COLO829 (cell line): ENCODE data around the gene CHST8.
"Not testable (repeated sequence)": the region's sequence is repeated elsewhere in the genome, so short reads cannot be mapped to it uniquely, and the experiment has no call there.

Source experiments
- DNase-seq: peaks from one replicate; pipeline ENCODE4 v3.0.0; 2012; ENCODE audit warnings: low spot score

CHST8 gene

GRCh38 chr19:33641956-33642498 lies 20.3 kb downstream of the CHST8 start:
- DNase-seq = no peak

- DNase-seq = no peak
These were observed 22.6 kb downstream of the CHST8 start for GRCh38 chr19:33644284-33644836.

- DNase-seq = no peak
These were observed 24.6 kb downstream of the CHST8 start for GRCh38 chr19:33646306-33646705.

GRCh38 chr19:33647146-33647545 lies 25.4 kb downstream of the CHST8 start:
- DNase-seq = no peak

GRCh38 chr19:33649627-33650305 lies 28.0 kb downstream of the CHST8 start:
- DNase-seq = no peak

- DNase-seq = no peak
These were observed 31.9 kb downstream of the CHST8 start for GRCh38 chr19:33653684-33654083.

- no peak for DNase-seq
These were observed 33.2 kb downstream of the CHST8 start for GRCh38 chr19:33654840-33655508.

- no peak for DNase-seq
These were observed 38.1 kb downstream of the CHST8 start for GRCh38 chr19:33659835-33660234.

GRCh38 chr19:33660410-33661124 lies 38.8 kb downstream of the CHST8 start:
- no peak for DNase-seq

GRCh38 chr19:33661336-33661735 lies 39.6 kb downstream of the CHST8 start:
- DNase-seq = no peak

GRCh38 chr19:33662391-33663092 lies 40.8 kb downstream of the CHST8 start:
- no peak for DNase-seq

GRCh38 chr19:33663316-33663715 lies 41.6 kb downstream of the CHST8 start:
- not testable (repeated sequence) for DNase-seq

- DNase-seq = no peak
These were observed 43.0 kb downstream of the CHST8 start for GRCh38 chr19:33664744-33665143.

GRCh38 chr19:33665776-33666595 lies 44.2 kb downstream of the CHST8 start:
- no peak for DNase-seq

- no peak for DNase-seq
These were observed 45.4 kb downstream of the CHST8 start for GRCh38 chr19:33667141-33667650.

GRCh38 chr19:33667881-33668280 lies 46.1 kb downstream of the CHST8 start:
- DNase-seq = no peak

- no peak for DNase-seq
These were observed 47.2 kb downstream of the CHST8 start for GRCh38 chr19:33668968-33669367.

GRCh38 chr19:33669376-33669775 lies 47.6 kb downstream of the CHST8 start:
- DNase-seq = no peak

GRCh38 chr19:33670398-33670797 lies 48.6 kb downstream of the CHST8 start:
- DNase-seq = no peak

- no peak for DNase-seq
These were observed 49.5 kb downstream of the CHST8 start for GRCh38 chr19:33671211-33671610.
